Lung (tissue), 12 donors: ENCODE measurements around the gene MYH6. TPM values are rescaled to one million over a fixed set of nuclear protein-coding genes. Genes with fewer than 3 reads are reported as not detected.
A peak's percentile ranks its signal among the peaks of the same experiment; 100 is the strongest.

ENCODE experiments used
- ATAC-seq: fragments of 200-7000 bp; cut with Tn5 transposase; one replicate; pipeline ENCODE4 v1.9.1; 2020; ENCODE audit warnings: moderate number of reproducible peaks; ENCODE audit not compliant: insufficient read depth, low FRiP score
- DNase-seq, 3 donors: peaks; one replicate each; pipeline ENCODE4 v3.0.0-alpha.2; 2013 to 2017
- H3K27ac ChIP-seq, 2 donors: one replicate each; pipeline ENCODE4 v1.5.1; 2013; ENCODE audit warnings: mild to moderate bottlenecking in 2 of 2, moderate library complexity in 2 of 2, control low read depth in 1 of 2, inconsistent platforms in 1 of 2, low read depth in 1 of 2, low read length in 1 of 2
- H3K27me3 ChIP-seq, 3 donors: one replicate each; pipeline ENCODE4 v1.5.1; 2013; ENCODE audit warnings: low read length in 2 of 3; ENCODE audit not compliant: control insufficient read depth in 3 of 3, insufficient read depth in 3 of 3
- H3K36me3 ChIP-seq, 4 donors: one replicate each; pipeline ENCODE4 v1.5.1; 2013; ENCODE audit warnings: low read length in 4 of 4, mild to moderate bottlenecking in 1 of 4, moderate library complexity in 1 of 4; ENCODE audit not compliant: control insufficient read depth in 4 of 4, insufficient read depth in 4 of 4
- H3K4me1 ChIP-seq, 5 donors: one replicate each; pipeline ENCODE4 v1.5.1; 2013; ENCODE audit warnings: low read length in 5 of 5, mild to moderate bottlenecking in 2 of 5, moderate library complexity in 1 of 5; ENCODE audit not compliant: control insufficient read depth in 5 of 5, insufficient read depth in 5 of 5
- H3K4me3 ChIP-seq: one replicate; pipeline ENCODE4 v1.5.1; 2013; ENCODE audit warnings: mild to moderate bottlenecking, control low read depth, moderate library complexity
- H3K9ac ChIP-seq, 2 donors: one replicate each; pipeline ENCODE4 v1.5.1; 2013; ENCODE audit warnings: low read length in 2 of 2, control low read depth in 1 of 2; ENCODE audit not compliant: insufficient read depth in 1 of 2
- H3K9me3 ChIP-seq, 4 donors: one replicate each; pipeline ENCODE4 v1.5.1; 2013; ENCODE audit warnings: low read length in 3 of 4, mild to moderate bottlenecking in 1 of 4, moderate library complexity in 1 of 4; ENCODE audit not compliant: control insufficient read depth in 4 of 4, insufficient read depth in 3 of 4
- WGBS, 2 donors: extraction: QIAGEN DNeasy Blood & Tissue Kit; methylation state at CpG; one replicate each; pipeline ENCODE4 v1.1.7; 2013; 5-methylcytosine and 5-hydroxymethylcytosine counted together
- polyA plus RNA-seq, 2 donors: library from polyadenylated mRNA; stranded (reverse); fragments of 200-250 nt; gene quantifications; one replicate each; pipeline ENCODE4 v1.2.1, GENCODE V29; 2013
- total RNA-seq, 2 donors: library from RNA; depleted of rRNA in 1 of 2; stranded (reverse); fragments of >200 nt in 1 of 2; gene quantifications; one replicate each; pipeline ENCODE4 v1.2.1, GENCODE V29; 2014 to 2021
- TF ChIP-seq, protein P1 (sequence below): IDR thresholded peaks from 2 replicates; pipeline ENCODE4 v1.5.1; 2012; ENCODE audit warnings: mild to moderate bottlenecking; ENCODE audit errors: control extremely low read depth, extremely low read depth
- donor health status: control.
- donor health status: control.
- donor health status: Bipolar disorder and iron deficiency.
- donor health status: healthy.
- donor health status: DM: yes; HTN: yes; CAD: no.

Gene MYH6
- total and polyA plus RNA-seq, 4 donors: 0.25 to 7.1 (median 0.28) TPM; not detected in 1

DNA sequence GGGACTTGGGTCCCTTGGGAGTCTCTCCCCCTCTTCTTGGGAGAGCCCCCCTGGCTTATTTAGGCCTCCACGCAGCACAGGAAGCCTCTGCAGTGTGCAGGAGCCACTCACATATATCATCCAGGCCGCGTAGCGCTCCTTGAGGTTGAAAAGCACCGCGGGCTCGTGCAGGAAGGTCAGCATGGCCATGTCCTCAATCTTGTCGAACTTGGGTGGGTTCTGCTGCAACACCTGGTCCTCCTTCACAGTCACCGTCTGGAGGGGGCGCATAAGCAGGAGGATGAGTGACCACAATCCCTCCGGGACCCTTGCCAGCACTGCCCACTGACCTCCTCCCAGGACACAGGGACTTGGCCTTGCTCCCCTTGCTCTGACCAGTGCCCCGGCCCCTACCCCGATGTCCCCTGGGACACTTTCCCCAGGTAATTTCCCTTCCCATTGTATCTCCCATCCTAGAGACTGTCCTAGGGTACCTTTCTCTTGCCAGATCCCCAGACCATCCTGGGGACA, 2.5 kb downstream of the MYH6 start:
- Histone ChIP-seq H3K27ac (peak overlapping the region in 1 of 2 donors; percentile 91), H3K9me3 (peaks cover 0 to 5% (median 0%) of the 10 kb centered on the region in 4 donors), H3K4me3 (no peak overlapping the region), H3K9ac (no peak overlapping the region), H3K27me3 (peaks cover 0 to 5% (median 0%) of the 10 kb centered on the region in 3 donors), H3K36me3 (no peaks in the 10 kb centered on the region), H3K4me1 (no peaks in the 10 kb centered on the region)
- ATAC-seq (no peak), DNase-seq (no peak)
- WGBS, 2 donors: 80 to 88% methylated on average over 13 of the region's 13 CpGs
- TF ChIP-seq, protein P1, sequence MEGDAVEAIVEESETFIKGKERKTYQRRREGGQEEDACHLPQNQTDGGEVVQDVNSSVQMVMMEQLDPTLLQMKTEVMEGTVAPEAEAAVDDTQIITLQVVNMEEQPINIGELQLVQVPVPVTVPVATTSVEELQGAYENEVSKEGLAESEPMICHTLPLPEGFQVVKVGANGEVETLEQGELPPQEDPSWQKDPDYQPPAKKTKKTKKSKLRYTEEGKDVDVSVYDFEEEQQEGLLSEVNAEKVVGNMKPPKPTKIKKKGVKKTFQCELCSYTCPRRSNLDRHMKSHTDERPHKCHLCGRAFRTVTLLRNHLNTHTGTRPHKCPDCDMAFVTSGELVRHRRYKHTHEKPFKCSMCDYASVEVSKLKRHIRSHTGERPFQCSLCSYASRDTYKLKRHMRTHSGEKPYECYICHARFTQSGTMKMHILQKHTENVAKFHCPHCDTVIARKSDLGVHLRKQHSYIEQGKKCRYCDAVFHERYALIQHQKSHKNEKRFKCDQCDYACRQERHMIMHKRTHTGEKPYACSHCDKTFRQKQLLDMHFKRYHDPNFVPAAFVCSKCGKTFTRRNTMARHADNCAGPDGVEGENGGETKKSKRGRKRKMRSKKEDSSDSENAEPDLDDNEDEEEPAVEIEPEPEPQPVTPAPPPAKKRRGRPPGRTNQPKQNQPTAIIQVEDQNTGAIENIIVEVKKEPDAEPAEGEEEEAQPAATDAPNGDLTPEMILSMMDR: no peak

DNA sequence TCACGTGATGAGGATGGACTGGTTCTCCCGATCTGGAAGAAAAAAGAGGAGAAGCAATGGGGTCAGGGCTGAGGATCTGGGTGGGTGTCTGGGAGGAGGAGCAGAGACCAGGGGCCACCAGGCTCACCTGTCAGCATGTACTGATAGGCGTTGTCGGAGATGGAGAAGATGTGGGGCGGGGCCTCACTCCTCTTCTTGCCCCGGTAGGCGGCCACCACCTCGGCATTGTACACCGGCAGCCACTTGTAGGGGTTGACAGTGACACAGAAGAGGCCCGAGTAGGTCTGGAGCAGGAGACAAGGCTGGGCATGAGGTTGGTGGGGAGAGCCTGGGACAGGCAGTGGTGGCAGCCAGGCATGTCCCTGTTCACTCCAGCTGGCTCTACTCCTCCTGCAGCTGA, 3.0 kb downstream of the MYH6 start:
- ATAC-seq (no peak), DNase-seq (no peak)
- Histone ChIP-seq H3K27me3 (peaks cover 0 to 5% (median 0%) of the 10 kb centered on the region in 3 donors), H3K9ac (no peak overlapping the region), H3K36me3 (no peaks in the 10 kb centered on the region), H3K9me3 (peaks cover 0 to 5% (median 0%) of the 10 kb centered on the region in 4 donors), H3K27ac (peak overlapping the region in 1 of 2 donors; percentile 91), H3K4me3 (no peak overlapping the region), H3K4me1 (no peaks in the 10 kb centered on the region)
- 71 to 93% methylated on average over 10 of the region's 10 CpGs for WGBS, 2 donors
- TF ChIP-seq, protein P1: no peak

DNA sequence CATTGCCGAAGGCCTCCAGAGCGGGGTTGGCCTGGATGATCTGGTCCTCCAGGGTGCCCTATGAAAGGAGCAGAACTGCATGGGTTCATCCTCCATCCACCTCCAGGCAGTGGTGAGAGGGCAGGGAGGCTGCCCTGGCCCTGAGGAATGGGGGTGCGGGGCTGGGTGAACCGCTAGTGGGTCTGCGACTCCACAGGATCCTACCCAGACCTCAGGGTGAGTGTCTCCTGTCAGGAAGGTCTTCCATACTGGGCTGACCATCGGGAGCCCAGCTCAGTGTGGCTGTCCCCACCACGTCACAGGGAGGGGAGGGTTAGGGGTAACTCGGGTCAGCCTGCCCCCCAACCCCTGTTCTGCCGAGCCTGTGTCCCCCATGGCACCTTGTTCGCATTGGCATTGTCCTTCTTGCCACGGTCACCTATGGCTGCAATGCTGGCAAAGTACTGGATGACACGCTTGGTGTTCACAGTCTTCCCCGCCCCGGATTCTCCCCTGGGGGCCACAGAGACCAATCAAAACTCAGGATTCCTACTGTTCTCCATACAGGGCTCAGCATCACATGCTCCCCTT, 3.7 kb downstream of the MYH6 start:
- TF ChIP-seq, protein P1: no peak
- 84 to 89% methylated on average over 14 of the region's 14 CpGs for WGBS, 2 donors
- ATAC-seq: no peak
- no peaks in the 10 kb centered on the region for H3K36me3 ChIP-seq
- H3K9me3 ChIP-seq: peaks cover 0 to 5% (median 0%) of the 10 kb centered on the region in 4 donors
- H3K4me1 ChIP-seq: no peaks in the 10 kb centered on the region
- H3K4me3 ChIP-seq: no peak overlapping the region
- peak overlapping the region in 1 of 2 donors; percentile 91 for H3K27ac ChIP-seq
- peaks cover 0 to 5% (median 0%) of the 10 kb centered on the region in 3 donors for H3K27me3 ChIP-seq
- DNase-seq: no peak
- no peak overlapping the region for H3K9ac ChIP-seq
